ENCODE measurements around the gene DPP9. TPM values are rescaled to one million over a fixed set of nuclear protein-coding genes. Genes with fewer than 3 reads are reported as not detected.

Gene DPP9
- total and polyA plus RNA-seq, 7 experiments from 2014 or later = 16.4 to 90.7 (median 80.1) TPM

GRCh38 chr19:4707322-4707721 lies 16.3 kb downstream of the DPP9 start:
- CTCF ChIA-PET = no interaction called here
- Mint-ChIP-seq H3K27ac (no peak overlapping the region), H3K4me1 (peaks cover 0 to 14% (median 6%) of the 10 kb centered on the region in 7 donors), H3K27me3 (no peaks in the 10 kb centered on the region), H3K4me3 (no peak overlapping the region), H3K9me3 (no peaks in the 10 kb centered on the region), H3K36me3 (peaks cover 0 to 32% (median 12%) of the 10 kb centered on the region in 5 donors)
- Histone ChIP-seq H3K36me3 (ENCODE audit: control insufficient read depth in 2 of 3, insufficient read depth in 3 of 3, low read length in 3 of 3) (peaks cover 4 to 73% (median 5%) of the 10 kb centered on the region in 3 experiments), H3K27me3 (ENCODE audit: control insufficient read depth in 2 of 2, insufficient read depth in 2 of 2, low read length in 2 of 2) (no peaks in the 10 kb centered on the region), H3K4me3 (ENCODE audit: low read length) (no peak overlapping the region), H3K27ac (ENCODE audit: low read depth, low read length) (no peak overlapping the region), H3K4me1 (ENCODE audit: control insufficient read depth in 2 of 2, insufficient read depth in 2 of 2, low read length in 2 of 2) (peaks cover 0 to 7% of the 10 kb centered on the region in 2 donors), H3K9me3 (ENCODE audit: control insufficient read depth in 2 of 3, low read length in 3 of 3) (no peaks in the 10 kb centered on the region)
- POLR2A ChIA-PET = interaction anchor here (1.4 kb wide), 1 partner anchor 14 kb away, joined by 3 read pairs; no protein-coding TSS in a partner anchor
- intact Hi-C loops (cut with micrococcal nuclease) = no loop called here
- DNase-seq = no peak
- ATAC-seq = no peak

GRCh38 chr19:4705413-4706131 lies 18.1 kb downstream of the DPP9 start:
- intact Hi-C loops (cut with micrococcal nuclease) = no loop called here
- no peak overlapping the region for H3K4me3 ChIP-seq (ENCODE audit: low read length)
- ChIA-PET POLR2A (no interaction called here), CTCF (no interaction called here)
- no peaks in the 10 kb centered on the region for H3K27me3 ChIP-seq (ENCODE audit: control insufficient read depth in 2 of 2, insufficient read depth in 2 of 2, low read length in 2 of 2)
- peaks cover 0 to 14% (median 6%) of the 10 kb centered on the region in 7 donors for H3K4me1 Mint-ChIP-seq
- peaks cover 0 to 35% (median 10%) of the 10 kb centered on the region in 5 donors for H3K36me3 Mint-ChIP-seq
- peaks cover 4 to 75% (median 19%) of the 10 kb centered on the region in 3 experiments for H3K36me3 ChIP-seq (ENCODE audit: control insufficient read depth in 2 of 3, insufficient read depth in 3 of 3, low read length in 3 of 3)
- peaks cover 0 to 7% of the 10 kb centered on the region in 2 donors for H3K4me1 ChIP-seq (ENCODE audit: control insufficient read depth in 2 of 2, insufficient read depth in 2 of 2, low read length in 2 of 2)
- no peak overlapping the region for H3K27ac ChIP-seq (ENCODE audit: low read depth, low read length)
- H3K27me3 Mint-ChIP-seq = no peaks in the 10 kb centered on the region
- no peaks in the 10 kb centered on the region for H3K9me3 Mint-ChIP-seq
- H3K27ac Mint-ChIP-seq = no peak overlapping the region
- ATAC-seq = no peak
- DNase-seq = no peak
- H3K9me3 ChIP-seq (ENCODE audit: control insufficient read depth in 2 of 3, low read length in 3 of 3) = no peaks in the 10 kb centered on the region
- no peak overlapping the region for H3K4me3 Mint-ChIP-seq

- DNase-seq (no peak), ATAC-seq (no peak)
- Histone ChIP-seq H3K36me3 (ENCODE audit: control insufficient read depth in 2 of 3, insufficient read depth in 3 of 3, low read length in 3 of 3) (peaks cover 4 to 79% (median 19%) of the 10 kb centered on the region in 3 experiments), H3K27me3 (ENCODE audit: control insufficient read depth in 2 of 2, insufficient read depth in 2 of 2, low read length in 2 of 2) (no peaks in the 10 kb centered on the region), H3K27ac (ENCODE audit: low read depth, low read length) (no peak overlapping the region), H3K9me3 (ENCODE audit: control insufficient read depth in 2 of 3, low read length in 3 of 3) (no peaks in the 10 kb centered on the region), H3K4me3 (ENCODE audit: low read length) (no peak overlapping the region), H3K4me1 (ENCODE audit: control insufficient read depth in 2 of 2, insufficient read depth in 2 of 2, low read length in 2 of 2) (no peaks in the 10 kb centered on the region)
- intact Hi-C loops (cut with micrococcal nuclease) = no loop called here
- Mint-ChIP-seq H3K27ac (no peak overlapping the region), H3K36me3 (peaks cover 0 to 38% (median 7%) of the 10 kb centered on the region in 5 donors), H3K27me3 (no peaks in the 10 kb centered on the region), H3K4me3 (no peak overlapping the region), H3K9me3 (no peaks in the 10 kb centered on the region), H3K4me1 (peaks cover 0 to 10% (median 4%) of the 10 kb centered on the region in 7 donors)
- ChIA-PET POLR2A (no interaction called here), CTCF (interaction anchor here (0.6 kb wide), 1 partner anchor 65 kb away, joined by 5 read pairs; no protein-coding TSS in a partner anchor)
These were observed 19.3 kb downstream of the DPP9 start for GRCh38 chr19:4704317-4704673.

- Histone ChIP-seq H3K9me3 (ENCODE audit: control insufficient read depth in 2 of 3, low read length in 3 of 3) (no peaks in the 10 kb centered on the region), H3K27me3 (ENCODE audit: control insufficient read depth in 2 of 2, insufficient read depth in 2 of 2, low read length in 2 of 2) (no peaks in the 10 kb centered on the region), H3K4me1 (ENCODE audit: control insufficient read depth in 2 of 2, insufficient read depth in 2 of 2, low read length in 2 of 2) (no peaks in the 10 kb centered on the region), H3K36me3 (ENCODE audit: control insufficient read depth in 2 of 3, insufficient read depth in 3 of 3, low read length in 3 of 3) (peaks cover 4 to 83% (median 19%) of the 10 kb centered on the region in 3 experiments), H3K4me3 (ENCODE audit: low read length) (no peak overlapping the region), H3K27ac (ENCODE audit: low read depth, low read length) (no peak overlapping the region)
- no peak for ATAC-seq
- ChIA-PET CTCF (no interaction called here), POLR2A (no interaction called here)
- Mint-ChIP-seq H3K27ac (no peak overlapping the region), H3K27me3 (no peaks in the 10 kb centered on the region), H3K9me3 (no peaks in the 10 kb centered on the region), H3K36me3 (peaks cover 0 to 34% (median 4%) of the 10 kb centered on the region in 5 donors), H3K4me3 (no peak overlapping the region), H3K4me1 (peaks cover 0 to 7% (median 0%) of the 10 kb centered on the region in 7 donors)
- DNase-seq = no peak
- intact Hi-C loops (cut with micrococcal nuclease) = no loop called here
These were observed 19.8 kb downstream of the DPP9 start for GRCh38 chr19:4703671-4704316.

GRCh38 chr19:4702764-4703163 lies 20.9 kb downstream of the DPP9 start:
- no peak overlapping the region for H3K4me3 Mint-ChIP-seq
- Histone ChIP-seq H3K9me3 (ENCODE audit: control insufficient read depth in 2 of 3, low read length in 3 of 3) (no peaks in the 10 kb centered on the region), H3K4me3 (ENCODE audit: low read length) (no peak overlapping the region), H3K27ac (ENCODE audit: low read depth, low read length) (no peak overlapping the region), H3K36me3 (ENCODE audit: control insufficient read depth in 2 of 3, insufficient read depth in 3 of 3, low read length in 3 of 3) (peaks cover 4 to 92% (median 19%) of the 10 kb centered on the region in 3 experiments), H3K4me1 (ENCODE audit: control insufficient read depth in 2 of 2, insufficient read depth in 2 of 2, low read length in 2 of 2) (no peaks in the 10 kb centered on the region), H3K27me3 (ENCODE audit: control insufficient read depth in 2 of 2, insufficient read depth in 2 of 2, low read length in 2 of 2) (no peaks in the 10 kb centered on the region)
- ATAC-seq = no peak
- ChIA-PET CTCF (no interaction called here), POLR2A (no interaction called here)
- intact Hi-C loops (cut with micrococcal nuclease) = no loop called here
- no peaks in the 10 kb centered on the region for H3K9me3 Mint-ChIP-seq
- no peak overlapping the region for H3K27ac Mint-ChIP-seq
- no peak for DNase-seq
- no peaks in the 10 kb centered on the region for H3K27me3 Mint-ChIP-seq
- H3K36me3 Mint-ChIP-seq = peaks cover 0 to 37% (median 0%) of the 10 kb centered on the region in 5 donors
- peaks cover 0 to 2% (median 0%) of the 10 kb centered on the region in 7 donors for H3K4me1 Mint-ChIP-seq

GRCh38 chr19:4701557-4701956 lies 22.1 kb downstream of the DPP9 start:
- CTCF ChIA-PET = no interaction called here
- Histone ChIP-seq H3K4me1 (ENCODE audit: control insufficient read depth in 2 of 2, insufficient read depth in 2 of 2, low read length in 2 of 2) (no peaks in the 10 kb centered on the region), H3K27ac (ENCODE audit: low read depth, low read length) (no peak overlapping the region), H3K4me3 (ENCODE audit: low read length) (no peak overlapping the region), H3K9me3 (ENCODE audit: control insufficient read depth in 2 of 3, low read length in 3 of 3) (no peaks in the 10 kb centered on the region), H3K36me3 (ENCODE audit: control insufficient read depth in 2 of 3, insufficient read depth in 3 of 3, low read length in 3 of 3) (peaks cover 4 to 97% (median 24%) of the 10 kb centered on the region in 3 experiments), H3K27me3 (ENCODE audit: control insufficient read depth in 2 of 2, insufficient read depth in 2 of 2, low read length in 2 of 2) (no peaks in the 10 kb centered on the region)
- no peak for ATAC-seq
- no peak for DNase-seq
- Mint-ChIP-seq H3K9me3 (no peaks in the 10 kb centered on the region), H3K4me1 (peaks cover 0 to 2% (median 0%) of the 10 kb centered on the region in 7 donors), H3K27ac (no peak overlapping the region), H3K4me3 (no peak overlapping the region), H3K27me3 (no peaks in the 10 kb centered on the region), H3K36me3 (peaks cover 0 to 40% (median 0%) of the 10 kb centered on the region in 5 donors)
- POLR2A ChIA-PET = no interaction called here
- intact Hi-C loops (cut with micrococcal nuclease) = no loop called here

- H3K36me3 ChIP-seq (ENCODE audit: control insufficient read depth in 2 of 3, insufficient read depth in 3 of 3, low read length in 3 of 3) = peaks cover 4 to 97% (median 24%) of the 10 kb centered on the region in 3 experiments
- H3K27me3 ChIP-seq (ENCODE audit: control insufficient read depth in 2 of 2, insufficient read depth in 2 of 2, low read length in 2 of 2) = no peaks in the 10 kb centered on the region
- Mint-ChIP-seq H3K36me3 (peaks cover 0 to 45% (median 0%) of the 10 kb centered on the region in 5 donors), H3K27me3 (no peaks in the 10 kb centered on the region), H3K9me3 (no peaks in the 10 kb centered on the region), H3K27ac (no peak overlapping the region), H3K4me3 (no peak overlapping the region), H3K4me1 (peaks cover 0 to 2% (median 0%) of the 10 kb centered on the region in 7 donors)
- H3K9me3 ChIP-seq (ENCODE audit: control insufficient read depth in 2 of 3, low read length in 3 of 3) = no peaks in the 10 kb centered on the region
- ATAC-seq (no peak), DNase-seq (no peak)
- CTCF ChIA-PET = no interaction called here
- intact Hi-C loops (cut with micrococcal nuclease) = no loop called here
- H3K4me1 ChIP-seq (ENCODE audit: control insufficient read depth in 2 of 2, insufficient read depth in 2 of 2, low read length in 2 of 2) = no peaks in the 10 kb centered on the region
- POLR2A ChIA-PET = no interaction called here
- H3K27ac ChIP-seq (ENCODE audit: low read depth, low read length) = no peak overlapping the region
- H3K4me3 ChIP-seq (ENCODE audit: low read length) = no peak overlapping the region
These were observed 23.0 kb downstream of the DPP9 start for GRCh38 chr19:4700693-4700970.

Data from naive thymus-derived CD4-positive, alpha-beta T cell (primary cell).